OCI-LY7 (cell line): ENCODE measurements around the gene LINC00237. TPM values are rescaled to one million over a fixed set of nuclear protein-coding genes. Genes with fewer than 3 reads are reported as not detected.

Experiments used
- BruUV-seq: library from RNA; stranded (reverse); fragments of 400-500 nt; replicated peaks from 2 replicates; lab custom pipeline; 2021; lab: Mats Ljungman, UMichigan
- CTCF ChIA-PET: fragments of 300-600 bp; sonication (Branson Sonifier 250); formaldehyde crosslinking; loops from one replicate; lab custom pipeline; 2022; ENCODE audit warnings: antibody characterized with exemption; ENCODE audit not compliant: unreplicated experiment; lab: Charles Lee
- POLR2A ChIA-PET: fragments of 300-600 bp; sonication (Branson Sonifier 250); formaldehyde crosslinking; loops from one replicate; lab custom pipeline; 2022; ENCODE audit warnings: antibody characterized with exemption; lab: Charles Lee
- DNase-seq: peaks from one replicate; pipeline ENCODE4 v3.0.0-alpha.2; 2015; ENCODE audit warnings: low spot score
- H2AFZ ChIP-seq: fragments of 200-600 bp; sonication (generic), shearing (Covaris generic); 2 replicates; pipeline ENCODE4 v1.6.1; 2014; ENCODE audit warnings: mild to moderate bottlenecking, antibody characterized with exemption, low read length, moderate library complexity
- H3K27ac ChIP-seq: fragments of 200-600 bp; sonication (generic); 2 replicates; pipeline ENCODE4 v1.5.1; 2014; ENCODE audit warnings: mixed run types, low read depth, mild to moderate bottlenecking, moderate library complexity, low read length, inconsistent platforms; ENCODE audit not compliant: poor library complexity, severe bottlenecking
- H3K36me3 ChIP-seq: fragments of 200-600 bp; sonication (generic); 2 replicates; pipeline ENCODE4 v1.6.1; 2014; ENCODE audit warnings: mild to moderate bottlenecking, antibody characterized with exemption, low read length, moderate library complexity, mixed read lengths; ENCODE audit not compliant: insufficient read depth
- H3K4me1 ChIP-seq: fragments of 200-600 bp; sonication (generic); 2 replicates; pipeline ENCODE4 v1.5.1; 2014; ENCODE audit warnings: mild to moderate bottlenecking, low read length; ENCODE audit not compliant: insufficient read depth, poor library complexity, severe bottlenecking
- H3K4me2 ChIP-seq: fragments of 200-600 bp; sonication (generic); 2 replicates; pipeline ENCODE4 v1.6.1; 2014; ENCODE audit warnings: mild to moderate bottlenecking, low read length
- H3K4me3 ChIP-seq: fragments of 200-600 bp; sonication (generic); 2 replicates; pipeline ENCODE4 v1.5.1; 2014; ENCODE audit warnings: mild to moderate bottlenecking, low read depth, low read length; ENCODE audit not compliant: poor library complexity, severe bottlenecking
- H3K79me2 ChIP-seq: fragments of 200-600 bp; sonication (generic); 2 replicates; pipeline ENCODE4 v1.6.1; 2016; ENCODE audit warnings: low read depth, mild to moderate bottlenecking, low read length, moderate library complexity, mixed read lengths; ENCODE audit not compliant: insufficient read depth
- H3K9me2 ChIP-seq: fragments of 200-600 bp; sonication (generic); 2 replicates; pipeline ENCODE4 v1.6.1; 2016; ENCODE audit warnings: mild to moderate bottlenecking, low read length, mixed read lengths; ENCODE audit not compliant: insufficient read depth
- H3K9me3 ChIP-seq: fragments of 200-600 bp; sonication (generic); 2 replicates; pipeline ENCODE4 v1.6.1; 2014; ENCODE audit warnings: mild to moderate bottlenecking, mixed run types, low read length, mixed read lengths
- H4K20me1 ChIP-seq: fragments of 200-600 bp; sonication (generic); 2 replicates; pipeline ENCODE4 v1.6.1; 2014; ENCODE audit warnings: mild to moderate bottlenecking, antibody characterized with exemption, low read length, moderate library complexity, mixed read lengths; ENCODE audit not compliant: insufficient read depth
- EZH2phosphoT487 ChIP-seq: fragments of 200-600 bp; sonication (generic); IDR thresholded peaks from 2 replicates; pipeline ENCODE4 v1.6.1; 2018; ENCODE audit warnings: low read depth, borderline replicate concordance, mild to moderate bottlenecking, mixed run types, antibody characterized with exemption, low read length, moderate library complexity, mixed read lengths
- intact Hi-C: fragments of 100-400 bp; cut with micrococcal nuclease; formaldehyde crosslinking; loops from one replicate; pipeline ENCODE4 v1.10.0; 2022; ENCODE audit not compliant: unreplicated experiment
- total RNA-seq, 2 experiments: library from RNA; depleted of rRNA in 1 of 2; stranded (reverse); fragments of >200 nt in 1 of 2; shearing (Covaris generic) in 1 of 2; gene quantifications; 2 replicates each; pipeline ENCODE4 v1.2.3, GENCODE V29; 2014 to 2022
- TF ChIP-seq, protein P1 (sequence below): fragments of 200-600 bp; sonication (generic); conservative IDR thresholded peaks from 2 replicates; pipeline ENCODE4 v1.5.1; 2014; ENCODE audit warnings: mild to moderate bottlenecking, antibody characterized with exemption, low read length, moderate library complexity, mixed read lengths

The LINC00237 gene
- total RNA-seq, 2 experiments from 2014 or later, result not detected

DNA sequence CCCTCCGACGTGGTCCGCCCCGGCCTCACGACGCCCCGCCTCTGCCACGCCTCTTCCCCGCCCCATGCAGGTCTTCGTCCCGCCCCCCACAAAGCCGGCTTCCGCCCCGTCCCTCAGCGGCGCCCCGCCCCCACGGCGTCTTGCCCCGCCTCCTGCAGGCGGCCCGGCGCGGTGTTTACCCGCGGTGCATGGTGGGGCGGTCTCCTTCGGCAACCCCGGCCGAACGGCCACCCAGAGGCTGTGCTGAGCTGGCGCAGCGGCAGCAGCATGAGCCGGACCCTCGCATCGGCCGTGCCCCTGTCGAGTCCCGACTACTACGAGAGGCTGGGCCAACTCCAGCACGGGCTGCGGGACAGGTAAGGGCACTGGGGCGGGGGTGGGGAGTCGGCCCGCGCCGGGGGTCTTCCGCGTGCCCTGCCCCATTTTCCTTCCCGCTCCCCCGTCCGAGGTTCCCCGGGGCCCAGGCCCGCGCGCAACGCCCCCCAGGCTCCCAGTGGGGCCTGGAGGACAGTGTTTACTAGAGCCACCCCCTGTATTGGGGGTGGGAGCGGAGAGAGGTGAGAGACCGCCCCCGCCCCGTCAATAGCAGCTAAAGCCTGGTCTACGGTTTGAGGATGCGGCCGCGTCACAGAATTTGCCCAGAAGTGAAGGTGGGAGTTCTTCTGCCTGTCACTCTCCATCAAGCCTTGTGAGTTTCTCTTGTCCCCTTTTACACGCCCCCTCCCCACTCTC lies 19.9 kb upstream of the LINC00237 start, which contains the start of gene KIZ:
Gene KIZ, plus strand, starts transcription at position 234 of the 732 bp plus-strand sequence. Its CDS starts 34 bp downstream, at position 268.
- CTCF ChIA-PET, result interaction anchor here (1.0 kb wide), 1 partner anchor 24 kb away, joined by 4 read pairs; no protein-coding TSS in a partner anchor

DNA sequence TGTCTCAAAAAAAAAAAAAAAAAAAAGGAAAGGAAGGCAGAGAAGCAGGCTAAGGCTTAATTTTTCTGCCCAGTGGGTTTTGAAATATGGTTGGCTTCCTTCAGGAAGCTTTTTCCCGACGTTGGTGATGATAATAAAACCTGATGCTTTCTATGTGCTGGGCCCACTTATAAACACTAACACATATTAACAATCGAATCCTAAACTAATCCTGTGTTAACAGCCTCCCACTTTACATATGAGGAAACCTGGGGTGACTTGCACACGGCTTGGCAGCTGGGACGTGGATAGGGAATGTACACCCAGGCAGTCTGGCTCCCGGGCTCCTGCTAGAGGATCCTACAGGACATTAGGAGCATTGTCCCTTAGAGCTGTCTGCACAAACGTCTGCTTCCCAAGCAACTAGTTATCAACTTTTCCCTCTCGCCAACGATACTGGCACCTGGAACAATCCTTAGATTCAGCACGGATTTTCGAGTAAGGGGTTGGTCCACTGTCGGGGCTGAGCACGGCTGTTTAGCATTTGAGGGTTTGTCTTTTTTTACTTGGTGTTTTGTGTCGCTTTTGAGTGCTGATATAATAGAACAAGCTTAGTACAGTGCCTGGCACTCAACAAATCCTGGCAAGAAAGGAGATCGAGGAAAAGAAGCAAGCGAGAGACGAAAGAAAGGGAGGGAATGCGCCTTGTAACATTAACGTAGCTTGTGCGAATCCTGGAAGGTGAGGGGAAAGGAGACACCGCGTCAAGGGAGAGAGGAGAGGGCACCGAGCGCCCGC lies 19.1 kb upstream of the LINC00237 start:
- Histone ChIP-seq H3K4me3 (peak overlapping the region; percentile 59), H3K4me1 (peaks cover 20% of the 10 kb centered on the region), H3K36me3 (no peaks in the 10 kb centered on the region), H3K9me2 (no peaks in the 10 kb centered on the region), H4K20me1 (no peaks in the 10 kb centered on the region), H3K27ac (no peak overlapping the region), H3K9me3 (no peaks in the 10 kb centered on the region), H3K79me2 (peaks cover 17% of the 10 kb centered on the region; the same call in 1 of the 2 replicates), H2AFZ (peak overlapping the region; percentile 95), H3K4me2 (peak overlapping the region; percentile 75)
- TF ChIP-seq EZH2phosphoT487, result no peak
- TF ChIP-seq, protein P1, sequence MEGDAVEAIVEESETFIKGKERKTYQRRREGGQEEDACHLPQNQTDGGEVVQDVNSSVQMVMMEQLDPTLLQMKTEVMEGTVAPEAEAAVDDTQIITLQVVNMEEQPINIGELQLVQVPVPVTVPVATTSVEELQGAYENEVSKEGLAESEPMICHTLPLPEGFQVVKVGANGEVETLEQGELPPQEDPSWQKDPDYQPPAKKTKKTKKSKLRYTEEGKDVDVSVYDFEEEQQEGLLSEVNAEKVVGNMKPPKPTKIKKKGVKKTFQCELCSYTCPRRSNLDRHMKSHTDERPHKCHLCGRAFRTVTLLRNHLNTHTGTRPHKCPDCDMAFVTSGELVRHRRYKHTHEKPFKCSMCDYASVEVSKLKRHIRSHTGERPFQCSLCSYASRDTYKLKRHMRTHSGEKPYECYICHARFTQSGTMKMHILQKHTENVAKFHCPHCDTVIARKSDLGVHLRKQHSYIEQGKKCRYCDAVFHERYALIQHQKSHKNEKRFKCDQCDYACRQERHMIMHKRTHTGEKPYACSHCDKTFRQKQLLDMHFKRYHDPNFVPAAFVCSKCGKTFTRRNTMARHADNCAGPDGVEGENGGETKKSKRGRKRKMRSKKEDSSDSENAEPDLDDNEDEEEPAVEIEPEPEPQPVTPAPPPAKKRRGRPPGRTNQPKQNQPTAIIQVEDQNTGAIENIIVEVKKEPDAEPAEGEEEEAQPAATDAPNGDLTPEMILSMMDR, result no peak
- intact Hi-C loops, result loop anchor here (5.0 to 10.0 kb wide), 2 partner anchors 78 to 180 kb away; partner anchors contain the start of gene XRN2
- ChIA-PET POLR2A (interaction anchor here (1.8 kb wide), 1 partner anchor 9 kb away, joined by 3 read pairs; no protein-coding TSS in a partner anchor), CTCF (no interaction called here)
- BruUV-seq, result no TSS peak
- no peak for DNase-seq

More for the DNA sequence above, 19.9 kb upstream of the LINC00237 start, which contains the start of gene KIZ:
- Histone ChIP-seq H3K4me2 (peak within 1 kb of the TSS; percentile 94), H2AFZ (peak within 1 kb of the TSS; percentile 100), H3K9me2 (no peaks in the 10 kb centered on the region), H3K79me2 (peaks cover 17% of the 10 kb centered on the region; the same call in 1 of the 2 replicates), H3K4me3 (peak within 1 kb of the TSS; percentile 100), H3K4me1 (peaks cover 20% of the 10 kb centered on the region), H3K36me3 (no peaks in the 10 kb centered on the region), H3K27ac (peak within 1 kb of the TSS; percentile 75), H3K9me3 (no peaks in the 10 kb centered on the region), H4K20me1 (no peaks in the 10 kb centered on the region)
- no TSS peak for BruUV-seq
- intact Hi-C loops, result loop anchor here (5.0 to 10.0 kb wide), 2 partner anchors 79 to 179 kb away; partner anchors contain the start of gene XRN2
- POLR2A ChIA-PET, result interaction anchor here (0.5 to 1.8 kb wide), 4 partner anchors 9 to 1111 kb away, joined by 3 to 6 read pairs (median 4); no protein-coding TSS in a partner anchor
- peak; percentile 93 for DNase-seq
- no peak for TF ChIP-seq EZH2phosphoT487
- TF ChIP-seq, protein P1, result peak; percentile 35
